OCI-LY7 (cell line): ENCODE data around the gene WDR82. TPM values are rescaled to one million over a fixed set of nuclear protein-coding genes. Genes with fewer than 3 reads are reported as not detected.

ENCODE experiments used
- BruUV-seq: library from RNA; stranded (reverse); fragments of 400-500 nt; replicated peaks from 2 replicates; lab custom pipeline; 2021; lab: Mats Ljungman, UMichigan
- CTCF ChIA-PET: fragments of 300-600 bp; sonication (Branson Sonifier 250); formaldehyde crosslinking; loops from one replicate; lab custom pipeline; 2022; ENCODE audit warnings: antibody characterized with exemption; ENCODE audit not compliant: unreplicated experiment; lab: Charles Lee
- POLR2A ChIA-PET: fragments of 300-600 bp; sonication (Branson Sonifier 250); formaldehyde crosslinking; loops from one replicate; lab custom pipeline; 2022; ENCODE audit warnings: antibody characterized with exemption; lab: Charles Lee
- DNase-seq: peaks from one replicate; pipeline ENCODE4 v3.0.0-alpha.2; 2015; ENCODE audit warnings: low spot score
- H2AFZ ChIP-seq: fragments of 200-600 bp; sonication (generic), shearing (Covaris generic); 2 replicates; pipeline ENCODE4 v1.6.1; 2014; ENCODE audit warnings: mild to moderate bottlenecking, antibody characterized with exemption, low read length, moderate library complexity
- H3K27ac ChIP-seq: fragments of 200-600 bp; sonication (generic); 2 replicates; pipeline ENCODE4 v1.5.1; 2014; ENCODE audit warnings: mixed run types, low read depth, mild to moderate bottlenecking, moderate library complexity, low read length, inconsistent platforms; ENCODE audit not compliant: poor library complexity, severe bottlenecking
- H3K36me3 ChIP-seq: fragments of 200-600 bp; sonication (generic); 2 replicates; pipeline ENCODE4 v1.6.1; 2014; ENCODE audit warnings: mild to moderate bottlenecking, antibody characterized with exemption, low read length, moderate library complexity, mixed read lengths; ENCODE audit not compliant: insufficient read depth
- H3K4me1 ChIP-seq: fragments of 200-600 bp; sonication (generic); 2 replicates; pipeline ENCODE4 v1.5.1; 2014; ENCODE audit warnings: mild to moderate bottlenecking, low read length; ENCODE audit not compliant: insufficient read depth, poor library complexity, severe bottlenecking
- H3K4me2 ChIP-seq: fragments of 200-600 bp; sonication (generic); 2 replicates; pipeline ENCODE4 v1.6.1; 2014; ENCODE audit warnings: mild to moderate bottlenecking, low read length
- H3K4me3 ChIP-seq: fragments of 200-600 bp; sonication (generic); 2 replicates; pipeline ENCODE4 v1.5.1; 2014; ENCODE audit warnings: mild to moderate bottlenecking, low read depth, low read length; ENCODE audit not compliant: poor library complexity, severe bottlenecking
- H3K79me2 ChIP-seq: fragments of 200-600 bp; sonication (generic); 2 replicates; pipeline ENCODE4 v1.6.1; 2016; ENCODE audit warnings: low read depth, mild to moderate bottlenecking, low read length, moderate library complexity, mixed read lengths; ENCODE audit not compliant: insufficient read depth
- H3K9me2 ChIP-seq: fragments of 200-600 bp; sonication (generic); 2 replicates; pipeline ENCODE4 v1.6.1; 2016; ENCODE audit warnings: mild to moderate bottlenecking, low read length, mixed read lengths; ENCODE audit not compliant: insufficient read depth
- H3K9me3 ChIP-seq: fragments of 200-600 bp; sonication (generic); 2 replicates; pipeline ENCODE4 v1.6.1; 2014; ENCODE audit warnings: mild to moderate bottlenecking, mixed run types, low read length, mixed read lengths
- H4K20me1 ChIP-seq: fragments of 200-600 bp; sonication (generic); 2 replicates; pipeline ENCODE4 v1.6.1; 2014; ENCODE audit warnings: mild to moderate bottlenecking, antibody characterized with exemption, low read length, moderate library complexity, mixed read lengths; ENCODE audit not compliant: insufficient read depth
- EZH2phosphoT487 ChIP-seq: fragments of 200-600 bp; sonication (generic); IDR thresholded peaks from 2 replicates; pipeline ENCODE4 v1.6.1; 2018; ENCODE audit warnings: low read depth, borderline replicate concordance, mild to moderate bottlenecking, mixed run types, antibody characterized with exemption, low read length, moderate library complexity, mixed read lengths
- intact Hi-C: fragments of 100-400 bp; cut with micrococcal nuclease; formaldehyde crosslinking; loops from one replicate; pipeline ENCODE4 v1.10.0; 2022; ENCODE audit not compliant: unreplicated experiment
- total RNA-seq, 2 experiments: library from RNA; depleted of rRNA in 1 of 2; stranded (reverse); fragments of >200 nt in 1 of 2; shearing (Covaris generic) in 1 of 2; gene quantifications; 2 replicates each; pipeline ENCODE4 v1.2.3, GENCODE V29; 2014 to 2022
- TF ChIP-seq, protein P1 (sequence below): fragments of 200-600 bp; sonication (generic); conservative IDR thresholded peaks from 2 replicates; pipeline ENCODE4 v1.5.1; 2014; ENCODE audit warnings: mild to moderate bottlenecking, antibody characterized with exemption, low read length, moderate library complexity, mixed read lengths

Gene WDR82
- total RNA-seq, 2 experiments from 2014 or later, result 38.5 to 67.9 TPM

DNA sequence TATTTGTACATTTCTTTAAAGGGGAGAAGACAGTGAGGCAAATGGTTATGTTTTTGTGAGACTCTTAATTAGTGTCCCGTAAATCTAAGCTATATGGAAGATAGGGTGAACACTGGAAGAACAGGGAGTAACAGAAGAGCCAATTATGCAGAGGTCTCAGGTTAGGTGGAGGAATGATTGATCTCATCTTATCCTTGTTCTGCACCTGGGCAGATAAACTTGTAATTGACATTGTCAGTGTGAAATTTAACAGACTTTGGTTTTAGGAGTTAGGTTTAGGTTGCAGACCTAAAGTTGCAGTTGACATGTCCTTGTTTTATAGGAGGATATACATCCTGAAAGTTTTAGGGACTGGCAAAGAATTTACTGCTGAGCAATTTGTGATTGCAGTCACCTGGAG is 36.4 kb downstream of the WDR82 start:
- Histone ChIP-seq H3K4me2 (no peak overlapping the region), H3K79me2 (peaks cover 16% of the 10 kb centered on the region; the same call in 1 of the 2 replicates), H3K27ac (no peak overlapping the region), H2AFZ (no peak overlapping the region), H3K4me3 (no peak overlapping the region), H3K9me3 (no peaks in the 10 kb centered on the region), H3K9me2 (no peaks in the 10 kb centered on the region), H3K36me3 (no peaks in the 10 kb centered on the region; the same call in 1 of the 2 replicates), H3K4me1 (peaks cover 28% of the 10 kb centered on the region), H4K20me1 (no peaks in the 10 kb centered on the region)
- ChIA-PET POLR2A (interaction anchor here (1.0 to 2.8 kb wide), 2 partner anchors 10 to 15 kb away, joined by 3 to 28 read pairs; no protein-coding TSS in a partner anchor), CTCF (no interaction called here)
- TF ChIP-seq, protein P1, sequence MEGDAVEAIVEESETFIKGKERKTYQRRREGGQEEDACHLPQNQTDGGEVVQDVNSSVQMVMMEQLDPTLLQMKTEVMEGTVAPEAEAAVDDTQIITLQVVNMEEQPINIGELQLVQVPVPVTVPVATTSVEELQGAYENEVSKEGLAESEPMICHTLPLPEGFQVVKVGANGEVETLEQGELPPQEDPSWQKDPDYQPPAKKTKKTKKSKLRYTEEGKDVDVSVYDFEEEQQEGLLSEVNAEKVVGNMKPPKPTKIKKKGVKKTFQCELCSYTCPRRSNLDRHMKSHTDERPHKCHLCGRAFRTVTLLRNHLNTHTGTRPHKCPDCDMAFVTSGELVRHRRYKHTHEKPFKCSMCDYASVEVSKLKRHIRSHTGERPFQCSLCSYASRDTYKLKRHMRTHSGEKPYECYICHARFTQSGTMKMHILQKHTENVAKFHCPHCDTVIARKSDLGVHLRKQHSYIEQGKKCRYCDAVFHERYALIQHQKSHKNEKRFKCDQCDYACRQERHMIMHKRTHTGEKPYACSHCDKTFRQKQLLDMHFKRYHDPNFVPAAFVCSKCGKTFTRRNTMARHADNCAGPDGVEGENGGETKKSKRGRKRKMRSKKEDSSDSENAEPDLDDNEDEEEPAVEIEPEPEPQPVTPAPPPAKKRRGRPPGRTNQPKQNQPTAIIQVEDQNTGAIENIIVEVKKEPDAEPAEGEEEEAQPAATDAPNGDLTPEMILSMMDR, result no peak
- no peak for TF ChIP-seq EZH2phosphoT487
- BruUV-seq, result no TSS peak
- intact Hi-C loops, result no loop called here
- no peak for DNase-seq

DNA sequence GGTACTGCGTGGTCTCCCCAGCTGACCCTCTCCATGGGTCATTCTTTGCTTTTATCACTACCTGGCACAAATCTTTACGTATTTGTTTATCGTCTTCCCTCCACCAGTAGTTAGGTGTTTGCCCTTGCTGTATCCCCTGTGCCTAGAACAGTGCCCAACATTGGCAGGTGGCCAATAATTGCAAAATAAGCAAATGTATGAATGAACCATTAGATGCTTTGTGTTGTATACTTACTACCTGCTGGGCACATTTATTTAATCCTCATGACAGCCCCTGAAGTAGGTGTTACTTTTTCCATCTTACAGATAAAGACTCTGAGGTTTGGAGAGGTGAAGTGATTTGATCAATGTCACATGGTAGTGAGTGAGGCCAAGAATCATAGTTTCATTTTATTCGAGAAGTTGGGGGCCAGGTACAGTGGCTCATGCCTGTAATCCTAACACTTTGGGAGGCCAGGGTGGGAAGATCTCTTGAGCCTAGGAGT is 37.5 kb downstream of the WDR82 start:
- H3K4me3 ChIP-seq, result no peak overlapping the region
- intact Hi-C loops, result no loop called here
- peaks cover 29% of the 10 kb centered on the region for H3K4me1 ChIP-seq
- H3K79me2 ChIP-seq, result peaks cover 22% of the 10 kb centered on the region; the same call in 1 of the 2 replicates
- POLR2A ChIA-PET, result interaction anchor here (0.5 to 2.8 kb wide), 5 partner anchors 11 to 537 kb away, joined by 3 to 28 read pairs (median 3); partner anchors contain the start of genes ITIH1 and TLR9
- no peaks in the 10 kb centered on the region for H3K9me2 ChIP-seq
- DNase-seq, result no peak
- peak overlapping the region; percentile 42 for H3K27ac ChIP-seq
- no peak overlapping the region for H2AFZ ChIP-seq
- TF ChIP-seq, protein P1, result 0 out of 2 replicates have a peak, but pooled peaks have one; percentile 0
- TF ChIP-seq EZH2phosphoT487, result no peak
- H3K9me3 ChIP-seq, result no peaks in the 10 kb centered on the region
- H3K4me2 ChIP-seq, result peak overlapping the region; percentile 73; the same call in 1 of the 2 replicates
- H3K36me3 ChIP-seq, result no peaks in the 10 kb centered on the region; the same call in 1 of the 2 replicates
- BruUV-seq, result no TSS peak
- CTCF ChIA-PET, result interaction anchor here (1.0 kb wide), 1 partner anchor 9 kb away, joined by 3 read pairs; no protein-coding TSS in a partner anchor
- H4K20me1 ChIP-seq, result no peaks in the 10 kb centered on the region
